G401.6 (cell line): ENCODE results near the gene KRAS.

Experiments
- FAIRE-seq: peaks from 2 replicates; lab custom pipeline; 2012; peaks lifted over from hg19 to GRCh38; lab: Jason Lieb, UNC

The KRAS gene

GRCh38 chr12:25194722-25195055, 56.0 kb downstream of the KRAS start:
- no peak for FAIRE-seq

DNA sequence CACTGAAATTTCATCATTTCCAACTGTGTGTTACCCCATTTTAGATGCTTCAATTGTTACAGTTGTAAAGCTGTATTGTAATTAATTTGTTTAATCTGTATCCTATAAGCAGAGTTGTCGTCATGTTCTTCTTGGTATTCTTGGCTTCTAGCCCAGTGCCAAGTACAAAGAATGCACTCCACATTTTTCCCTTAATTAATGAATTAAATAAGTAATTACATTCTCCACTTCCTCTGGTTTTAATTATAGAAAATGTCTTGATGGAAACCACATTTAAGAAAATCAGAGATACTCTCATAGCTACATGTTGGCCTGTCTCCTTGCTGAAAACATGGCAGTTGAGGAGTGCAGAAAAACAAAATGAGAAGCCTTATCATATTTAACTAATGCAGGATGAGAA, 56.5 kb downstream of the KRAS start:
- FAIRE-seq, result no peak

- FAIRE-seq, result no peak
Observed at GRCh38 chr12:25190793-25191192, 59.9 kb downstream of the KRAS start.

- FAIRE-seq, result no peak
Observed at GRCh38 chr12:25189656-25190055, 61.1 kb downstream of the KRAS start.

DNA sequence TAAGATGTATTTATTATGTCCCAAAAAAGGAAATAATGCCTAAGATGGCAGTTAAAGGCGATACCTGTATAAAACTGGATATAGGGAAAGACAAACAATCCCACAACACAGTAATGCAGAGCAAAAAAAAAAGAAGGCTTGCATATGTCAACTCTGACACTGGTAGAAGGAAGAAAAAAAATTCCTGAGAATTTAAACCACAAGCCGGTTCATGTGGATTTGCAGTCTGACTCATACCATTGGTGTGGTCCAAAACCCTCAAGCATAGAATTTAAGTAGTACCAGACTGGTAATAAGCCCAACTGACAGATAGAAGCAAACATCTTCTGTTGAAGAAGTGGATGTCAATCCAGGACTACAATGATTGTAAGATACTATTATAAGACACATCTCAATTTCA, 62.9 kb downstream of the KRAS start:
- no peak for FAIRE-seq

DNA sequence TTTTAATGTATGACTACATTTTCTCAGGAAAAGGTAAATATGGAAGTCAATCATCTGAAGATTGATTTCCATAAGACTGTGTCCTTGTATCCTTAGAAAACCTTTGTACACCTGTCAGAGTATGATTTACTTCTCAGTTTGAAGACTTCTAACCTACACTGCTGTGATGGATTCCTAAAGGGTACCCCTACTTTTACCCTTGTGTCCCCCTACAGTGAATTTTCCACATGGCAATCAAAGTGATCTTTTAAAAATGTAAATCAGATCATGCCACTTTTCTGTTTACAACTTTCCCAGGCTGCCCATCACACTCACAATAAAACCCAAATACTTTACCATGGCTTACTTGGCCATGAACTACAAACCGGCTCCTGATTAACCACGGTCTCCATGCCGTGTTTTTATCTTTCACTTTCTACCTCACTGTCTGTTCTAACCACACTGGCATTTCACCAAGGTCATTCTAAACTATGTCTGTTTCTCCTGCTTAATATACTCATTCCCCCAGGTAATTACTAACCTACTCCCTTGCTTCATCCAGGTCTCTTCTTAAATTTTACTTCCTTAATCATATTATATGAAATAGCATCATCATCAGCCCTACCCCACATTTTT, 63.8 kb downstream of the KRAS start:
- no peak for FAIRE-seq

GRCh38 chr12:25186038-25186787, 64.5 kb downstream of the KRAS start:
- no peak for FAIRE-seq

GRCh38 chr12:25184132-25184531, 66.6 kb downstream of the KRAS start:
- FAIRE-seq, result no peak

- FAIRE-seq, result no peak
Observed at GRCh38 chr12:25182765-25183164, 68.0 kb downstream of the KRAS start.

- no peak for FAIRE-seq
Observed at GRCh38 chr12:25162866-25163265, 87.9 kb downstream of the KRAS start.

GRCh38 chr12:25156061-25156460, 94.7 kb downstream of the KRAS start:
- no peak for FAIRE-seq

- FAIRE-seq, result peak; percentile 84
Observed at GRCh38 chr12:25155022-25155576, 95.6 kb downstream of the KRAS start.
